Germinal center (tissue), 1 donor: Measurements from ENCODE around the gene MAPK12.
A peak's percentile ranks its signal among the peaks of the same experiment; 100 is the strongest.

Experiments used
- DNase-seq: peaks from one replicate; pipeline ENCODE4 v3.0.0; 2012; ENCODE audit warnings: mixed read lengths, low spot score

MAPK12 gene

DNA sequence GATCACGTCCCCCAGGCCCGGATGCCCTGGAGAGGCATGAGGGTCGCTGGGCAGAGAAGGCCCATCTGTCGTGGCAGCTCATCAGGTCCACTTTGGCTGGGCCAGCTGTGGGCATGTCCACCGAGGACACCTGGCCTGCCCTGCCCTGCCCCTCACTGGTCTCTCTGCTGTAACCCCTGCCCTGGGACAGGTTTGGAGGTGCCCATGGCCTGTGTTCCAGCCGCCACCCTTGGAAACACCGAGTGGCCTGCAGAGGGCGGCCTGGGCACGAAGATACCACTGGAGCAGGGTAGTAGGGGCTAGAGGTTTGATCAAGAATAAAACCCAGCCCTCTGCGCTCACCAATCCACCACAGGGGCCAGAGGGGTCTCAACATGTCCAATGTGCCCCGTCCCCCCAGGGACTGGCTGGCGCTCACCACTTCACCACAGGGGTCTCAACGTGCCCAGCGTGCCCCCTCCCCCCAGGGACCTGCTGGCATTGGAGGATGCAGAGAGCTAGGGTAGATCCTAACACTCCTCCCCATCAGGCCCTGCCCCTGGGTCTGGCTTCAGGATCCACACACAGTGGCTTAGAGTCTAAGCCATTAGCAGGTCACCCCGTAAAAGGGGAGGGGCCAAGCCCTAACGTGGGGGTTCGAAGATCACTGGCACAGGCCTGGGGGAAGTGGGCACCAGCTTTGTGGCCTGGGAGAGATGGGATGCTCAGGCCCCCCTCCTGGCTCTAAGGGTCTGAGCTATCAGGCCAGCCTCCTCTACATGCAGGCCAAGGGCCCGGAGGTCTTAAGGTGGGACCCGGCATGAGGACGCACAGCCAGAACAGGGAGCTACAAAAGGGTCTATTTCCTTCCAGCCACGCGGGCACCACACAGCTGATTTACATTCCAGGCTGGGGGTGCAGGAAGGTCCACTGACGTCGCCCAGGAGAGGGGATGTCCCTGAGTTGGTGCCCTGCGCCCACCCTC, 9.1 kb downstream of the MAPK12 start:
- DNase-seq = peak; percentile 75

DNA sequence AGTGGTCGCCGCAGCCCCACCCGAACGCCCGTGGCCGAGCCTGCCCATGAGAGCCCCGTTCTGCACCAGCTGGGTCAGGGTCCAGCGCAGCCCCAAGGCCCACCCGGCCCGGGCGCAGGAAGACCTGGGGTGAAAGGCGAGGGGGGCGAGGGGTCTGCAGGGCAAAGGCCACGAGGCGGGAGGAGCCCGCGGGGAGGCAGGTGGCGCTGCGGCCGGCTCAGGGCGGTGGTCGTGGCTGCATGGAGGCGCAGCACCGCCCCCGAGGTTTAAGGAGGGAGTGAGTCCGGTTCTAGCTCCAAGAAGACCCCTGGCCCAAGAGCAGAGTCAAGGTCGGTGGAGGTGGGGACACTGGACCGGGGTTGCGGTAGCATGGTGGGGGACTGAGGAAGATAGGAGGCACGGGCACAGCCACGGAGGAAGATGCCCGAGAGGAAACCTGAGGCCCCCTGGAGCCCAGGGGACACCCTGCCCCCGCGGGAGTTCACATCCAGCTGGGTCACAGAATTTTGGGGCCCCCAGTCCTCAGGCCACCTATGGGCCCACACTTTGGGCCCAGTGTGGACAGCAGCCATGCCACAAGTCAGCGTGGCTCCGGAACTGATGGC, 9.9 kb downstream of the MAPK12 start:
- DNase-seq = no peak

- peak; percentile 88 for DNase-seq
Measured at GRCh38 chr22:50250555-50251476, 10.7 kb downstream of the MAPK12 start, which contains the start of gene HDAC10. Gene HDAC10 (minus strand): TSS chr22:50251265. CDS start chr22:50251032, 233 bp downstream.

- no peak for DNase-seq
Measured at GRCh38 chr22:50250249-50250554, 11.3 kb downstream of the MAPK12 start.

DNA sequence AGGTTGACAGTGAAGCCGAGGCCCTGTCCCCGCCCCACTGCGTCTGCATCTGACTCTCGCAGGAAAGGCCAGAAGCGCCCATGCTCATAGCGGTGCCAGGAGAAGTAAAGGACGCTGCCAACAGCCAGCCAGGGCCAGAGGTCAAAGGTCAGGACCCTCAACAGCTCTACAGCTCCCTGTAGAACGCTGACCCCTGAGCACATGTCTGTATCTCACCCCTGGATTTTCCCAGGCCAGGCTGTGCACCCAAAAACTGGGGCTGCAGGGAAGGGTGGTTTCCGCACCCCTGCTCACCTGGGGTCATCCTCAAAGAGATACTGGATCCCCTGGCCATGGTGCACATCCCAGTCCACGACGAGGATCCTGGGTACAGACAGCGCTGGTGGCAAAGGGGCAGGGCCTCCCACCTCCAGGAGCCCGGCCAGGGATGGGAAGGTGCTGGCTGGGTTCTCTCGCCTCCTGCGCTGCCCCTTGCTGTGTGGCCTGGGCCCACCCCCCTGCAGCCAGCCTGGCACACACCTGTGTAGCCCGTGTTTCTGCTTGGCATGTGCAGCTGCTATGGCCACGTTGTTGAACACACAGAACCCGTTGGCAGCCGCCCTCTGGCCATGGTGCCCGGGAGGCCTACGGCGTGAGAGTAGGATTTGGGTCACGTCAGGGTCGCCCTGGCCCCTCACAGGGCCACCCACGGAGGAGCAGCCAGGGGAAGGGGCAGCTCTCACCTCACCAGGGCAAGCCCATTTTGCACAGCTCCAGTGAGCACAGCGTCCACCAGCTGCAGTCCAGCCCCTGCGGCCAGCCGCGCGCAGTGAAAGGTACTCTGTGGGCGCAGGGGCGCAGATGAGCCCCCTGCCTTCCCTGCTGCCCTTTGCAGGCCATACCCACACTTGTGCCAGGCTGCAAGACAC, 11.9 kb downstream of the MAPK12 start:
- DNase-seq = no peak

DNA sequence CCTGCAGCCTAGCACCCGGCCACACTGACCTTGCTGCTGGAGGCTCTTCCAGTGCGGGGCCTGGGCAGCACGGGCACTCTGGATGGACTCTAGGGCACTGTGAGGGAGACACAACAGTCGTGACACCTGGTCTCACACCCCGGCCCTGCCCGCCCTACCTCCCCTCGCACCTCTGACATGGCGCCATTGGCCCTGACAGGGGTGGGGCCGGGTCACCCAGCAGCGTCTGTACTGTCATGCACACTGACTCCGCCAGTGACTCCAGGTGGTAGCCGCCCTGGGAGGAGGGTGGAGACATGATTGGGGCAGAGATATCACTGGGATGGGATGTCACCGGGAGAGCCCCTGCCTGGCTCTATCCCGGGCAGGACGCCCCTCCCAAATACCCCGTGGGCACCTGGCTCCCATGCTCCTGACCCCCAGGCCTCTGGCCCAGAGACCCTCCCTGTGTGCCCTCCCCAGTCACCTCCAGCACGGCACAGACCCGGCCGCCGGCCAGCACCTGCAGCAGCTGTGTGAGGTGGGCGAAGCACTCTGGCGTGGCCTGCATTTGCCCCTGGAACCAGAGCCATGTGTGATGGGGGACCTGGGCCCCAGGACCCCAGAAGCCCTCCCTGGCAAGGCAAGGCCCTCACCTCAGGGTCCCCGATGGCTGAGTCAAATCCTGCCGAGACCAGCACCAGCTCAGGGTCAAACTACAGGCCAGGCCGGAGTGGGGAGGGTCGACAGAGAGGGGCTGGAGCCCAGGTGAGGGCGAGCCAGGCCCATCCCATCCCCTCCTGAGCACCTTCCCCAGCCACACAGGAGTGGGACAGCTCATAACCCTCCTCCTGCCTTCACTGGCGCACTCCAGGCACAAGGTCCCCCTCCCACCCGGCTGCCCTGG, 13.0 kb downstream of the MAPK12 start:
- DNase-seq = no peak

- DNase-seq = peak; percentile 64
Measured at GRCh38 chr22:50247748-50248147, 13.7 kb downstream of the MAPK12 start.

- no peak for DNase-seq
Measured at GRCh38 chr22:50246242-50247175, 15.0 kb downstream of the MAPK12 start.

GRCh38 chr22:50245214-50246072, 16.0 kb downstream of the MAPK12 start:
- no peak for DNase-seq

DNA sequence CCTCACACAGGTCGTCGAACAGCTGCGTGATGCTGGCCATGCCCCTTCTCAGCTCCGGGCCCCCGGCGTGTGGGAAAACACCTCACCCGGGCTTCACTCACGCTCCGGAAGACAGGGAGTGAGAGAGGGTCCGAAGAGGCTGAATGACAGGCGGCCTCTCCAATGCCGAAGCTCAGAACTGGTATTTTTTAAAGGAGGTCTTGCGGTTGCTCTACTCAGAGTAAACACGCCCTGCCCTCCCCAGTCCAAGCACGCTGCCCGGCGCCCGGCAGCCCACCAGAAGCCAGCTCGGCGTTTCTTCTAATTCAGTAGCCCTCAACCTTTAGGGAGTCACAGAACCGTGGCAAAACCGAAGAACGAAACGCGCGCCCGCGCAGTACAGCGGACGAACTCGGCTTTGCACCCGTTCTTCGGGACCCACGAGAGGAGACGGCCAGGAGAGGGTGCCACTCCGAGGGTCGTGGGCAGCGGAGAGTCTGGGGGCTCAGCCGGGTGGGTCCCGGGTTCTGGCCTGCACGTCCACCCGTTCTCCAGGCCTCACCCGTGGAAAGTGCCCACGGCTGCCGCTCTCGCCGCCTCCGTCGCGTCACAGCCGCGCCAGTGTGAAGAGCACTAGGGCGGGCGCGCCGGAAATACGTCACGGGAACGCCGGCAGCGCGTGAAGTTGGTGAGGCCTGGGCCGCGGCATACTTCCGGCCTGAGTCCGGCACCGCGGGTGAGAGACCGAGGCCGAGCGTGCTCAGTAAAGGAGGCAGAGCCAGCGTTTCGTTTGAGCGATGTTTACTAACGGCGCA, 16.9 kb downstream of the MAPK12 start, which contains the start of gene TUBGCP6:
TUBGCP6 (minus strand) TSS at position 604 of the 794 bp plus-strand sequence; CDS start at position 40, 564 bp downstream.
- peak; percentile 90 for DNase-seq

DNA sequence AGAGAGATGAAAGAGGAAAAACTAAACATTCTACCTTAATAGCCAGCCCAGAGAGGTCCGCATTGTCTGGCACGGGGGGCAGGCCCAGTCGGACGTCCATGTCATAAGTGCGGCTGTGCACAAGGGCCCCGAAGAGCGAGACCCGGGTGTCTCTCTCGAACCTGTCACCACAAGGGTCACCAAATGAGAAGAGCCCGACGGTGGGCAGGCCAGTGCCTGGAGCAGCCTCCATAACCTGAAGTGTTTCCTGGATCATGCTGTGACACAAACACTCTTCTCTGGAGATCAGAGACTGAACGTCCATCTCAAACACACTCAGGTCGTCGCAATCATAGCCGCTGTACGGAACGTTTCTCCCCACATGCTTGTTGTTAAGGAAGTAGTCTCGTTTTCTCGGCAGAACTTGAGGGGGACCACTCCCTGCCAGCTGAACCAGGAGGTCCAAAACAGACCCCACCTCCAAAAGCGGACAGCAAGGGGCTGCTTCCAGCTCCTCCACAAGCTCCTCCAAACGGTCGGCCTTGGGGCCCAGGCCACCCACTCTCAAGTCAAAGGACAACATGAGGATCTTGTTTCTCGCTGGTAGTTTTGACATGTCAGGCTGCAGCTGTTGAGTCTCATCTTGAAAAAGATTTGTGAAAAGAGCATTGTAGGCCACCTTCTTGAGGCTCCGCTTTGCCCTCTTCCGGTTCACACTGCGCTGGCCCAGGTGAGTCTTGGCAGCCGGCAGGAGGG, 17.6 kb downstream of the MAPK12 start:
- DNase-seq = no peak

GRCh38 chr22:50242406-50242949, 19.0 kb downstream of the MAPK12 start:
- DNase-seq = no peak

GRCh38 chr22:50238755-50239154, 22.7 kb downstream of the MAPK12 start:
- DNase-seq = no peak

DNA sequence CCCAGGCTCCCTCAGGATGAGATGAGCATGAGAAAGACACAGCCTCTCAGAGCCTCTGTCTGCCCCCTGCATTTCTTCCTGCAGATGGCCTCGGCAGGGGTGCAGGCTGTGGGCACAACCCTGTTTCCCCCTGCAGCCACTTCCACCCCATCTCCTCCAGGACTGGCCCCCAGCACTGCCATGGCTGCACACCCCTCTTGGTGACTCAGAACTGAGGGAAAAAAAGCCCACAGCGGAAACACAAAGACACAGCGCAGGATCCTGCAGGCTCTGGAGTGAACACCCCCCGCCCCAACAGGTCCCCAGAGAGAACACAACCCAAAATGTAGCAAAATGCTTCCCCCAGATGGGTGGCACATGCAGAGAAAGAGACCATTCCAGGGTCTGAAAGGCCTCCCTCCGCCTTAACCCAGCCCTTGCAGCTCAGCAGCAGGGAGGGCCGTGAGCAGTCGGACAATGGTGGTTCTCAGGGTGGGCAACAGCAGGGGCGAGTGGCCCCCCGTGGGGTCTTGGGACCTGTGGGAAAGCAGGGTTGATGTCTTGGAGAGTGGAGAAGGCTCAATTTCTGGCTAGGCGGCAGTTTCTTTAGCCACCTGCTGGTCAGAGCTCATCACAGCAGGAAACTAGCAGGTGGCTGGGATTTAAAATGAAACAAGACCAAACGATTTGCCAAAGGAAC, 24.6 kb downstream of the MAPK12 start:
- no peak for DNase-seq

DNA sequence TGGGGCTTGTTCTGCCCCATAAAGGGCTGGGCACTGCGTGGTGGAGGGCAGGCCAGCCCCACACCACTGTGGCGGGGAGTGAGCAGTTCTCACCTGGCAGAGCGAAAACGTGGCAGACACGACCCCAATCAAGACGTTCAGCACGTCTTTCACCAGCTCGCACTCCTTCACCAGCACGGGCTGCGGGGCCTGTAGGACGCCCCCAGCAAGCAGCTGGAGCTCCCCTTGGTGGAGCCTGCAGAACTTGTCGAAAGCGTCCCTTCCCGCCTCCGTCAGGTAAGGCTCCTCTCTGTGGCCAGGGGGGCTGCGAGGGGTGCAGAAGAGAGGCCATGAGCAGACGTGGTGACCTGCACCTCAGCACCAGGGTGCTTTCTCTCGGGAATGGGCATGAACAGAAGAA, 28.3 kb downstream of the MAPK12 start:
- no peak for DNase-seq
